HepG2 (cell line): ENCODE measurements around the gene CADM4. TPM values are rescaled to one million over a fixed set of nuclear protein-coding genes. Genes with fewer than 3 reads are reported as not detected.

Experiments
- FOSL1 ChIP-seq: sonication (generic); formaldehyde crosslinking; IDR thresholded peaks from 2 replicates; pipeline ENCODE4 v1.9.0; 2021; ENCODE audit warnings: missing genetic modification reagents, borderline replicate concordance
- GABPA ChIP-seq, 2 experiments: IDR thresholded peaks; 2 replicates each; pipeline ENCODE4 v1.6.1; 2011 to 2016; ENCODE audit warnings: low read depth in 2 of 2, low read length in 1 of 2, missing biosample characterization in 1 of 2, missing genetic modification characterization in 1 of 2
- HOXD1 ChIP-seq: sonication (generic); formaldehyde crosslinking; IDR thresholded peaks from 2 replicates; pipeline ENCODE4 v1.5.0; 2020; ENCODE audit warnings: missing genetic modification reagents
- MAZ ChIP-seq, 2 experiments: sonication (generic) in 1 of 2; formaldehyde crosslinking in 1 of 2; IDR thresholded peaks; 2 replicates each; pipeline versions ENCODE4 v1.5.0 to v1.6.1; 2012 to 2020; ENCODE audit warnings: low read depth in 2 of 2, mild to moderate bottlenecking in 2 of 2, borderline replicate concordance in 1 of 2, improper control_type of control experiment in 1 of 2, low read length in 1 of 2, missing genetic modification reagents in 1 of 2, moderate library complexity in 1 of 2
- MEIS2 ChIP-seq: sonication (generic); formaldehyde crosslinking; IDR thresholded peaks from 2 replicates; pipeline ENCODE4 v1.9.0; 2021; ENCODE audit warnings: mild to moderate bottlenecking, missing genetic modification reagents
- MIER3 ChIP-seq: IDR thresholded peaks from 2 replicates; pipeline ENCODE4 v1.6.1; 2016; ENCODE audit warnings: missing compliant biosample characterization, borderline replicate concordance
- MTF1 ChIP-seq: sonication (generic); formaldehyde crosslinking; IDR thresholded peaks from 2 replicates; pipeline ENCODE4 v1.5.0; 2020; ENCODE audit warnings: missing genetic modification reagents
- NFIB ChIP-seq: sonication (generic); formaldehyde crosslinking; IDR thresholded peaks from 2 replicates; pipeline ENCODE4 v1.9.0; 2021; ENCODE audit warnings: missing genetic modification reagents, mild to moderate bottlenecking, borderline replicate concordance
- NPAS2 ChIP-seq: sonication (generic); formaldehyde crosslinking; IDR thresholded peaks from 2 replicates; pipeline ENCODE4 v1.8.0; 2022; ENCODE audit warnings: mild to moderate bottlenecking, missing genetic modification reagents, borderline replicate concordance
- NR2C2 ChIP-seq: sonication (generic); formaldehyde crosslinking; IDR thresholded peaks from 2 replicates; pipeline ENCODE4 v1.4.0; 2020; ENCODE audit warnings: missing genetic modification reagents, mild to moderate bottlenecking, moderate library complexity, borderline replicate concordance
- RORA ChIP-seq: sonication (generic); formaldehyde crosslinking; IDR thresholded peaks from 2 replicates; pipeline ENCODE4 v1.5.0; 2020; ENCODE audit warnings: mild to moderate bottlenecking, missing genetic modification reagents, moderate library complexity
- SRY ChIP-seq: sonication (generic); formaldehyde crosslinking; IDR thresholded peaks from 2 replicates; pipeline ENCODE4 v1.8.0; 2022; ENCODE audit warnings: mild to moderate bottlenecking, missing genetic modification reagents
- YY1 ChIP-seq: IDR thresholded peaks from 2 replicates; pipeline ENCODE4 v1.6.1; 2011; ENCODE audit warnings: low read length, low read depth, moderate library complexity, mild to moderate bottlenecking; ENCODE audit not compliant: insufficient read depth, insufficient replicate concordance
- ZBTB38 ChIP-seq: sonication (generic); formaldehyde crosslinking; IDR thresholded peaks from 2 replicates; pipeline ENCODE4 v1.5.1; 2020; ENCODE audit warnings: mild to moderate bottlenecking, missing genetic modification reagents
- ZFP62 ChIP-seq: sonication (generic); formaldehyde crosslinking; IDR thresholded peaks from 2 replicates; pipeline ENCODE4 v1.4.0; 2020; ENCODE audit warnings: missing genetic modification reagents
- ZFP82 ChIP-seq: sonication (generic); formaldehyde crosslinking; IDR thresholded peaks from 2 replicates; pipeline ENCODE4 v1.5.1; 2020; ENCODE audit warnings: mild to moderate bottlenecking, missing genetic modification reagents, borderline replicate concordance
- ZFX ChIP-seq: sonication (generic); formaldehyde crosslinking; IDR thresholded peaks from 2 replicates; pipeline ENCODE4 v1.4.0; 2020; ENCODE audit warnings: mild to moderate bottlenecking, low read depth, missing genetic modification reagents, moderate library complexity
- ZIK1 ChIP-seq: sonication (generic); formaldehyde crosslinking; IDR thresholded peaks from 2 replicates; pipeline ENCODE4 v1.5.0; 2020; ENCODE audit warnings: mild to moderate bottlenecking, low read depth, missing genetic modification reagents, borderline replicate concordance
- ZNF235 ChIP-seq: sonication (generic); formaldehyde crosslinking; IDR thresholded peaks from 2 replicates; pipeline ENCODE4 v1.8.1; 2023; ENCODE audit warnings: mild to moderate bottlenecking, missing genetic modification reagents, borderline replicate concordance
- ZNF382 ChIP-seq: sonication (generic); formaldehyde crosslinking; IDR thresholded peaks from 2 replicates; pipeline ENCODE4 v1.5.0; 2020; ENCODE audit warnings: missing genetic modification reagents, mild to moderate bottlenecking, borderline replicate concordance
- ZNF543 ChIP-seq: sonication (generic); formaldehyde crosslinking; IDR thresholded peaks from 2 replicates; pipeline ENCODE4 v1.4.0; 2020; ENCODE audit warnings: mild to moderate bottlenecking, missing genetic modification reagents
- polyA plus RNA-seq, 8 experiments: library from polyadenylated mRNA; depleted of rRNA in 3 of 8; stranded (reverse) in 7 of 8; unstranded in 1 of 8; fragments of >200 nt; fragmentation: Illumina TruSeq in 4 of 8; extraction: Trizol in 4 of 8; gene quantifications; 2 replicates each; pipeline versions ENCODE4 v1.2.1 to v1.2.3, GENCODE V29; 2011 to 2016; ENCODE audit warnings: low read depth in 4 of 8, missing spikeins in 1 of 8, mixed read lengths in 1 of 8; ENCODE audit not compliant: insufficient read depth in 1 of 8
- total RNA-seq, 5 experiments: library from RNA; depleted of rRNA; stranded (reverse); fragments of >200 nt; fragmentation: Illumina TruSeq; extraction: Trizol; gene quantifications; 2 replicates each; pipeline ENCODE4 v1.2.3, GENCODE V29; 2016; ENCODE audit warnings: low read depth in 1 of 5
- TF ChIP-seq, protein P1 (sequence below): sonication (generic); formaldehyde crosslinking; IDR thresholded peaks from 2 replicates; pipeline ENCODE4 v1.5.0; 2020; ENCODE audit warnings: missing genetic modification reagents
- TF ChIP-seq, protein P2 (sequence below): sonication (generic); formaldehyde crosslinking; IDR thresholded peaks from 2 replicates; pipeline ENCODE4 v1.4.0; 2020; ENCODE audit warnings: low read depth, mild to moderate bottlenecking, missing genetic modification reagents
- TF ChIP-seq, protein P3 (sequence below): sonication (generic); formaldehyde crosslinking; IDR thresholded peaks from 2 replicates; pipeline ENCODE4 v1.5.1; 2020; ENCODE audit warnings: mild to moderate bottlenecking, missing genetic modification reagents, moderate library complexity
- TF ChIP-seq, protein P4 (sequence below): IDR thresholded peaks from 2 replicates; pipeline ENCODE4 v1.6.1; 2016

Gene CADM4
- total and polyA plus RNA-seq, 2 of the 13 experiments (the other 11 are each of a cell fraction or from before 2014, with no cell fraction given): 8.5 to 16.0 TPM

DNA sequence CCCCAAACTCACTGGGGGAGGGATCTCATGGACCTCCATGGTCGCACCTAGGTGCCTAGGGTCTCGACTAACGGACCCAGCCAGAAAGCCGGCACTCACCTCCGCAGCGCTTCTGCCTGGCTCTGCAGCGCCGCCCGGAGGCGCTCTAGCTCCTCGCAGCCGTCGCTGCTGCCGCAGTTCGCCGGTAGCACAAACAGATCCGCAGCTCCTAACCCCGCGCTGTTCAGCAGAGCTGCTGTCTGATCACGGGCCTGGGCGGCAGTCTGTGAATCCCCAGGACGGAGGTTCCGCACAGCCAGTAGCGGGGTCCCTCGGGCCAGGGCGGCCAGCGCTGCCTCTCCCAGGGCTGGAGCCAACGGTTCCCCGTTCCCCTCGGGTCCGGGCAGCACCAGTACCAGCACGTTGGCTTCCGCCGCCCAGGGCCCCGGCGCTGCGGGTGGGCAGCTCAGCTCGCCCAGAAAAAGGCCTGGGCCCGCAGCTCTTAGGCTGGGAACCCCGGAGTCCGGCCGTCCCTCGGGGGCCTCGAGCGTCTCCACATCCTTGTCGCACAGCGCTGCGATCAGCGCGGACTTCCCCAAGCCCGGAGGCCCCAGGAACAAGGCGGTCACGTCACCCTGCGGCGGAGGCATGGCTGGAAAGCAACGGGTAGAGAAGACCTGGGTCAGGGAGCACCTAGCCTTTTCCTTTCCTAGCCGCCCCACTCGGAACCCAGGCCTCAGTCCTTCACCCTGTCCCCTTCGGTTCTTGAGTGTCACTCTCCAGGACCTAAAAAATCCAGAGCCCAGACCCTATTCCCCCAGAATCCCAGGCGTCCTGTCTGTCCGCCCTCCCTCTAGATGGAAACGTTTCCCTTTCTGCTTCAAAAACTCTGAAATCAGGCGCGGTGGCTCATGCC lies 44.7 kb downstream of the CADM4 start (continued):
- TF ChIP-seq, protein P1, sequence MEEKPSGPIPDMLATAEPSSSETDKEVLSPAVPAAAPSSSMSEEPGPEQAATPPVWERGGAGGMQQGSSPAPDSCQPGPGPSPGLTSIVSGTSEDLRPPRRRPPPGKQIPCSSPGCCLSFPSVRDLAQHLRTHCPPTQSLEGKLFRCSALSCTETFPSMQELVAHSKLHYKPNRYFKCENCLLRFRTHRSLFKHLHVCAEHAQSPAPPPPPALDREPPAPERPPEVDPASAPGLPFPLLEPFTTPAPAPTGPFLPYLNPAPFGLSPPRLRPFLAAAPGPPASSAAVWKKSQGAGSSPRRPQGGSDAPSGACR (CRISPR knock-in tag): no peak
- TF ChIP-seq, protein P2, sequence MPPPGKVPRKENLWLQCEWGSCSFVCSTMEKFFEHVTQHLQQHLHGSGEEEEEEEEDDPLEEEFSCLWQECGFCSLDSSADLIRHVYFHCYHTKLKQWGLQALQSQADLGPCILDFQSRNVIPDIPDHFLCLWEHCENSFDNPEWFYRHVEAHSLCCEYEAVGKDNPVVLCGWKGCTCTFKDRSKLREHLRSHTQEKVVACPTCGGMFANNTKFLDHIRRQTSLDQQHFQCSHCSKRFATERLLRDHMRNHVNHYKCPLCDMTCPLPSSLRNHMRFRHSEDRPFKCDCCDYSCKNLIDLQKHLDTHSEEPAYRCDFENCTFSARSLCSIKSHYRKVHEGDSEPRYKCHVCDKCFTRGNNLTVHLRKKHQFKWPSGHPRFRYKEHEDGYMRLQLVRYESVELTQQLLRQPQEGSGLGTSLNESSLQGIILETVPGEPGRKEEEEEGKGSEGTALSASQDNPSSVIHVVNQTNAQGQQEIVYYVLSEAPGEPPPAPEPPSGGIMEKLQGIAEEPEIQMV: no peak
- no peak for TF ChIP-seq MTF1
- no peak for TF ChIP-seq NPAS2 (CRISPR knock-in tag)
- no peak for TF ChIP-seq ZNF382 (CRISPR knock-in tag)
- TF ChIP-seq, protein P3, sequence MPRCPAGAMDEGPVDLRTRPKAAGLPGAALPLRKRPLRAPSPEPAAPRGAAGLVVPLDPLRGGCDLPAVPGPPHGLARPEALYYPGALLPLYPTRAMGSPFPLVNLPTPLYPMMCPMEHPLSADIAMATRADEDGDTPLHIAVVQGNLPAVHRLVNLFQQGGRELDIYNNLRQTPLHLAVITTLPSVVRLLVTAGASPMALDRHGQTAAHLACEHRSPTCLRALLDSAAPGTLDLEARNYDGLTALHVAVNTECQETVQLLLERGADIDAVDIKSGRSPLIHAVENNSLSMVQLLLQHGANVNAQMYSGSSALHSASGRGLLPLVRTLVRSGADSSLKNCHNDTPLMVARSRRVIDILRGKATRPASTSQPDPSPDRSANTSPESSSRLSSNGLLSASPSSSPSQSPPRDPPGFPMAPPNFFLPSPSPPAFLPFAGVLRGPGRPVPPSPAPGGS (CRISPR knock-in tag): peak; percentile 69; the same call in 1 of the 2 replicates
- no peak for TF ChIP-seq RORA
- peak; percentile 41; the same call in 1 of the 2 replicates for TF ChIP-seq ZFP82
- no peak for TF ChIP-seq SRY (CRISPR knock-in tag)
- no peak for TF ChIP-seq ZIK1
- TF ChIP-seq HOXD1 (CRISPR knock-in tag): no peak
- no peak for TF ChIP-seq FOSL1 (CRISPR knock-in tag)
- TF ChIP-seq NFIB (CRISPR knock-in tag): no peak
- no peak for TF ChIP-seq NR2C2 (CRISPR knock-in tag)
- peak; percentile 53 for TF ChIP-seq ZFX (CRISPR knock-in tag)
- TF ChIP-seq YY1: peak; percentile 13
- TF ChIP-seq, protein P4, sequence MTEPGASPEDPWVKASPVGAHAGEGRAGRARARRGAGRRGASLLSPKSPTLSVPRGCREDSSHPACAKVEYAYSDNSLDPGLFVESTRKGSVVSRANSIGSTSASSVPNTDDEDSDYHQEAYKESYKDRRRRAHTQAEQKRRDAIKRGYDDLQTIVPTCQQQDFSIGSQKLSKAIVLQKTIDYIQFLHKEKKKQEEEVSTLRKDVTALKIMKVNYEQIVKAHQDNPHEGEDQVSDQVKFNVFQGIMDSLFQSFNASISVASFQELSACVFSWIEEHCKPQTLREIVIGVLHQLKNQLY (CRISPR knock-in tag): no peak
- peak; percentile 13; the same call in 1 of the 2 replicates for TF ChIP-seq MIER3 (CRISPR knock-in tag)
- no peak for TF ChIP-seq MEIS2 (CRISPR knock-in tag)
- TF ChIP-seq GABPA (IDR thresholded peaks at IDR 0.05; ENCODE audit: low read depth, low read length): no peak
- TF ChIP-seq GABPA (CRISPR knock-in tag; IDR thresholded peaks at IDR 0.05; ENCODE audit: low read depth): no peak
- TF ChIP-seq MAZ (IDR thresholded peaks at IDR 0.05; ENCODE audit: borderline replicate concordance, low read depth, low read length): no peak
- TF ChIP-seq MAZ (CRISPR knock-in tag; IDR thresholded peaks at IDR 0.05; ENCODE audit: low read depth): no peak
- peak; percentile 65; the same call in 1 of the 2 replicates for TF ChIP-seq ZNF543 (CRISPR knock-in tag)
- no peak for TF ChIP-seq ZNF235 (CRISPR knock-in tag)
- TF ChIP-seq ZFP62 (CRISPR knock-in tag): no peak
- TF ChIP-seq ZBTB38 (CRISPR knock-in tag): 0 out of 2 replicates have a peak, but pooled peaks have one; percentile 19
